Measurements from ENCODE around the gene SYK.

SYK gene

GRCh38 chr9:90907790-90908189 lies 106.2 kb downstream of the SYK start:
- no peak for ATAC-seq

GRCh38 chr9:90909225-90909624 lies 107.6 kb downstream of the SYK start:
- no peak for ATAC-seq

- no peak for ATAC-seq
Observed at GRCh38 chr9:90909747-90910283, 108.2 kb downstream of the SYK start.

- no peak for ATAC-seq
Observed at GRCh38 chr9:90914196-90914595, 112.6 kb downstream of the SYK start.

GRCh38 chr9:90914868-90915483 lies 113.4 kb downstream of the SYK start:
- peak; percentile 87 to 90 for ATAC-seq

- ATAC-seq, result no peak
Observed at GRCh38 chr9:90915693-90916092, 114.1 kb downstream of the SYK start.

- ATAC-seq, result no peak
Observed at GRCh38 chr9:90916147-90916734, 114.6 kb downstream of the SYK start.

GRCh38 chr9:90919883-90920282 lies 118.3 kb downstream of the SYK start:
- ATAC-seq, result no peak

GRCh38 chr9:90921104-90921503 lies 119.5 kb downstream of the SYK start:
- no peak for ATAC-seq

- ATAC-seq, result no peak
Observed at GRCh38 chr9:90921969-90922368, 120.3 kb downstream of the SYK start.

- ATAC-seq, result no peak
Observed at GRCh38 chr9:90925581-90926257, 124.1 kb downstream of the SYK start.

- no peak for ATAC-seq
Observed at GRCh38 chr9:90926936-90927335, 125.3 kb downstream of the SYK start.

- no peak for ATAC-seq
Observed at GRCh38 chr9:90927496-90927895, 125.9 kb downstream of the SYK start.

GRCh38 chr9:90929626-90930025 lies 128.0 kb downstream of the SYK start:
- ATAC-seq, result no peak

GRCh38 chr9:90933468-90933867 lies 131.8 kb downstream of the SYK start:
- no peak for ATAC-seq

- ATAC-seq, result no peak
Observed at GRCh38 chr9:90939351-90939750, 137.7 kb downstream of the SYK start.

GRCh38 chr9:90940280-90940679 lies 138.7 kb downstream of the SYK start:
- ATAC-seq, result no peak

GRCh38 chr9:90941661-90942060 lies 140.0 kb downstream of the SYK start:
- ATAC-seq, result no peak

GRCh38 chr9:90942555-90942954 lies 140.9 kb downstream of the SYK start:
- no peak for ATAC-seq

GRCh38 chr9:90943341-90943740 lies 141.7 kb downstream of the SYK start:
- peak in 1 of 2 donors; percentile 41 for ATAC-seq

GRCh38 chr9:90945336-90945735 lies 143.7 kb downstream of the SYK start:
- no peak for ATAC-seq

- no peak for ATAC-seq
Observed at GRCh38 chr9:90946982-90947381, 145.4 kb downstream of the SYK start.
